B cell (primary cell): ENCODE results near the gene PRLR. TPM values are rescaled to one million over a fixed set of nuclear protein-coding genes. Genes with fewer than 3 reads are reported as not detected.
"Not testable (repeated sequence)": the region's sequence is repeated elsewhere in the genome, so short reads cannot be mapped to it uniquely, and the experiment has no call there.

Experiments used
- ATAC-seq: fragments of 200-7000 bp; cut with Tn5 transposase; one replicate; pipeline ENCODE4 v1.10.0; 2021; ENCODE audit warnings: low read depth, mild to moderate bottlenecking, moderate number of reproducible peaks, moderate library complexity
- CTCF ChIA-PET: fragments of 350-600 bp; sonication (Branson Sonifier 250); formaldehyde crosslinking; loops from one replicate; lab custom pipeline; 2021; ENCODE audit warnings: antibody characterized with exemption, inconsistent platforms; lab: Charles Lee
- POLR2A ChIA-PET: fragments of 350-600 bp; sonication (Branson Sonifier 250); formaldehyde crosslinking; loops from one replicate; lab custom pipeline; 2021; ENCODE audit warnings: antibody characterized with exemption; lab: Charles Lee
- DNase-seq: peaks from one replicate; pipeline ENCODE4 v3.0.0; 2013
- H2AFZ ChIP-seq: 2 replicates; pipeline ENCODE4 v1.6.1; 2012; ENCODE audit warnings: mild to moderate bottlenecking, low read depth, low read length; ENCODE audit not compliant: insufficient read depth, poor library complexity, severe bottlenecking
- H3K27ac ChIP-seq, 2 donors: 1 replicate in 1 of 2; 2 replicates in 1 of 2; pipeline ENCODE4 v1.5.1; 2012 to 2013; ENCODE audit warnings: low read length in 2 of 2, mild to moderate bottlenecking in 2 of 2, moderate library complexity in 1 of 2
- H3K27me3 ChIP-seq, 4 experiments: fragments of 200-600 bp in 1 of 4; sonication (generic) in 1 of 4; replicated peaks in 1 of 4; 1 replicate in 2 of 4; 2 replicates in 2 of 4; pipeline versions ENCODE4 v1.6.1 to v1.7.0; 2013 to 2016; ENCODE audit warnings: low read length in 3 of 4, mild to moderate bottlenecking in 2 of 4, mixed read lengths in 1 of 4, moderate library complexity in 1 of 4; ENCODE audit not compliant: insufficient read depth in 4 of 4, control insufficient read depth in 3 of 4; ENCODE audit errors: control extremely low read depth in 1 of 4
- H3K36me3 ChIP-seq, 2 experiments: replicated peaks in 1 of 2; 1 replicate in 1 of 2; 2 replicates in 1 of 2; pipeline versions ENCODE4 v1.6.1 to v1.7.1; 2013; ENCODE audit warnings: low read length in 1 of 2; ENCODE audit not compliant: insufficient read depth in 2 of 2, control insufficient read depth in 1 of 2; ENCODE audit errors: control extremely low read depth in 1 of 2, extremely low read depth in 1 of 2
- H3K4me1 ChIP-seq, 2 donors: fragments of 200-600 bp in 1 of 2; sonication (generic) in 1 of 2; 1 replicate in 1 of 2; 2 replicates in 1 of 2; pipeline versions ENCODE4 v1.5.1 to v1.6.1; 2013 to 2017; ENCODE audit warnings: low read length in 2 of 2; ENCODE audit not compliant: control insufficient read depth in 2 of 2, insufficient read depth in 2 of 2
- H3K4me2 ChIP-seq: replicated peaks from 2 replicates; pipeline ENCODE3; 2012; ENCODE audit warnings: mild to moderate bottlenecking, low read depth, low read length; ENCODE audit not compliant: poor library complexity, severe bottlenecking
- H3K4me3 ChIP-seq, 5 experiments: fragments of 200-600 bp in 1 of 5; sonication (generic) in 1 of 5; 1 replicate in 3 of 5; 2 replicates in 2 of 5; pipeline versions ENCODE4 v1.5.1 to v1.7.0; 2011 to 2016; ENCODE audit warnings: low read length in 4 of 5, mild to moderate bottlenecking in 4 of 5, low read depth in 2 of 5, control low read depth in 1 of 5, moderate library complexity in 1 of 5; ENCODE audit not compliant: insufficient read depth in 1 of 5; ENCODE audit errors: control extremely low read depth in 1 of 5, extremely low read depth in 1 of 5
- H3K79me2 ChIP-seq: fragments of 200-600 bp; sonication (generic); one replicate; pipeline ENCODE4 v1.6.0; 2016; ENCODE audit warnings: low read length; ENCODE audit not compliant: control insufficient read depth, insufficient read depth
- H3K9ac ChIP-seq: fragments of 200-600 bp; sonication (generic); 2 replicates; pipeline ENCODE4 v1.6.1; 2017; ENCODE audit warnings: mild to moderate bottlenecking, low read length, moderate library complexity
- H3K9me3 ChIP-seq, 3 donors: one replicate each; pipeline versions ENCODE4 v1.6.1 to v1.7.1; 2013; ENCODE audit warnings: low read length in 2 of 3; ENCODE audit not compliant: control insufficient read depth in 2 of 3, insufficient read depth in 1 of 3; ENCODE audit errors: control extremely low read depth in 1 of 3
- H4K20me1 ChIP-seq: 2 replicates; pipeline ENCODE4 v1.6.0; 2012; ENCODE audit warnings: mild to moderate bottlenecking, low read length; ENCODE audit not compliant: insufficient read depth, control insufficient read depth, poor library complexity, severe bottlenecking
- H3K27ac Mint-ChIP-seq: one replicate; pipeline ENCODE4 v1.8.0; 2021; ENCODE audit warnings: mixed read lengths
- H3K27me3 Mint-ChIP-seq: one replicate; pipeline ENCODE4 v1.8.0; 2021; ENCODE audit warnings: mixed read lengths
- H3K4me1 Mint-ChIP-seq: one replicate; pipeline ENCODE4 v1.8.0; 2021; ENCODE audit warnings: mixed read lengths
- H3K4me3 Mint-ChIP-seq: one replicate; pipeline ENCODE4 v1.8.0; 2021; ENCODE audit warnings: mixed read lengths
- H3K9me3 Mint-ChIP-seq: one replicate; pipeline ENCODE4 v1.8.0; 2022; ENCODE audit warnings: mixed read lengths; ENCODE audit not compliant: insufficient read depth
- CTCF ChIP-seq: fragments of 200-600 bp; IDR thresholded peaks from one replicate; pipeline ENCODE4 v1.8.0; 2022; ENCODE audit warnings: antibody characterized with exemption, mild to moderate bottlenecking
- EZH2 ChIP-seq: IDR thresholded peaks from 2 replicates; pipeline ENCODE4 v1.6.1; 2012; ENCODE audit warnings: borderline replicate concordance, low read depth, mild to moderate bottlenecking, moderate library complexity, low read length; ENCODE audit not compliant: insufficient read depth, poor library complexity, severe bottlenecking
- WGBS: methylation state at CpG from one replicate; pipeline ENCODE4 v1.1.5; 2013; ENCODE audit warnings: missing lambda C conversion rate; ENCODE audit not compliant: insufficient coverage; 5-methylcytosine and 5-hydroxymethylcytosine counted together
- intact Hi-C: fragments of 100-400 bp; cut with micrococcal nuclease; formaldehyde crosslinking; loops from one replicate; pipeline ENCODE4 v1.10.0; 2022
- polyA plus RNA-seq: library from polyadenylated mRNA; depleted of rRNA; stranded (reverse); fragments of >200 nt; gene quantifications from 2 replicates; pipeline ENCODE4 v1.2.3, GENCODE V29; 2012
- total RNA-seq, 2 donors: library from RNA; stranded (reverse); fragments of 120-200 nt in 1 of 2; gene quantifications; 1 replicate in 1 of 2; 2 replicates in 1 of 2; pipeline versions ENCODE4 v1.2.3 to v1.2.4, GENCODE V29; 2013 to 2022

The PRLR gene
- total and polyA plus RNA-seq, 2 donors (not counting 1 experiment from before 2014, with no cell fraction given), result 0.39 TPM; not detected in 1

GRCh38 chr5:35038891-35039290, 191.4 kb downstream of the PRLR start:
- H3K27me3 Mint-ChIP-seq, result peaks cover 20% of the 10 kb centered on the region
- no peak overlapping the region for H3K27ac ChIP-seq
- no peaks in the 10 kb centered on the region for H3K9me3 Mint-ChIP-seq
- H3K4me3 ChIP-seq, result no peak overlapping the region
- H3K27me3 ChIP-seq, result peaks cover 0 to 3% (median 0%) of the 10 kb centered on the region in 4 experiments
- H3K4me1 Mint-ChIP-seq, result no peaks in the 10 kb centered on the region
- no peak overlapping the region for H3K27ac Mint-ChIP-seq
- TF ChIP-seq EZH2 (no peak), CTCF (no peak)
- H2AFZ ChIP-seq, result no peak overlapping the region
- POLR2A ChIA-PET, result no interaction called here
- H3K9me3 ChIP-seq, result no peaks in the 10 kb centered on the region
- no peak for DNase-seq
- ATAC-seq, result no peak
- H4K20me1 ChIP-seq, result no peaks in the 10 kb centered on the region
- intact Hi-C loops, result no loop called here
- no peaks in the 10 kb centered on the region for H3K4me1 ChIP-seq
- 67% methylated on average over 2 of the region's 2 CpGs for WGBS
- no peak overlapping the region for H3K9ac ChIP-seq
- no peaks in the 10 kb centered on the region for H3K36me3 ChIP-seq
- H3K79me2 ChIP-seq, result no peaks in the 10 kb centered on the region
- no peak overlapping the region for H3K4me2 ChIP-seq
- CTCF ChIA-PET, result no interaction called here
- no peak overlapping the region for H3K4me3 Mint-ChIP-seq

GRCh38 chr5:35036536-35036935, 193.8 kb downstream of the PRLR start:
- Mint-ChIP-seq H3K27ac (no peak overlapping the region), H3K9me3 (no peaks in the 10 kb centered on the region), H3K27me3 (peaks cover 22% of the 10 kb centered on the region), H3K4me1 (no peaks in the 10 kb centered on the region), H3K4me3 (no peak overlapping the region)
- 88% methylated on average over 3 of the region's 4 CpGs for WGBS
- Histone ChIP-seq H3K4me2 (no peak overlapping the region), H2AFZ (no peak overlapping the region), H3K27me3 (peaks cover 0 to 6% (median 0%) of the 10 kb centered on the region in 4 experiments), H3K27ac (no peak overlapping the region), H3K4me3 (no peak overlapping the region), H3K9ac (no peak overlapping the region), H3K36me3 (no peaks in the 10 kb centered on the region), H3K9me3 (no peaks in the 10 kb centered on the region), H3K4me1 (no peaks in the 10 kb centered on the region), H3K79me2 (no peaks in the 10 kb centered on the region), H4K20me1 (no peaks in the 10 kb centered on the region)
- ATAC-seq, result no peak
- intact Hi-C loops, result no loop called here
- CTCF ChIA-PET, result no interaction called here
- no peak for TF ChIP-seq EZH2
- no peak for DNase-seq
- POLR2A ChIA-PET, result no interaction called here

GRCh38 chr5:35035929-35036328, 194.4 kb downstream of the PRLR start:
- H3K4me2 ChIP-seq, H3K27ac ChIP-seq, DNase-seq, H3K36me3 ChIP-seq, CTCF ChIA-PET, H2AFZ ChIP-seq, H3K4me1 Mint-ChIP-seq, H3K9ac ChIP-seq, POLR2A ChIA-PET, H3K4me1 ChIP-seq, intact Hi-C loops, H3K27me3 ChIP-seq, H3K9me3 ChIP-seq, H3K27ac Mint-ChIP-seq, H3K4me3 Mint-ChIP-seq, ATAC-seq, H3K9me3 Mint-ChIP-seq, H4K20me1 ChIP-seq, H3K79me2 ChIP-seq, H3K4me3 ChIP-seq: not testable (repeated sequence)
- 71% methylated on average over 1 of the region's 4 CpGs for WGBS
- H3K27me3 Mint-ChIP-seq, result peaks cover 22% of the 10 kb centered on the region
